Activated naive CD8-positive, alpha-beta T cell treated with anti-CD3 and anti-CD28 coated beads, Interleukin-2, amount 10 ng/mL, durations not matched to agents 7 days and 5 days (primary cell): ENCODE data around the gene MUSK. TPM values are rescaled to one million over a fixed set of nuclear protein-coding genes. Genes with fewer than 3 reads are reported as not detected.

Experiments
- ATAC-seq: fragments of 150-1000 bp; cut with Tn5 transposase; one replicate; pipeline ENCODE4 v1.10.0; 2021; ENCODE audit warnings: low read depth, moderate library complexity
- POLR2A ChIA-PET: fragments of 350-600 bp; sonication (Branson Sonifier 250); formaldehyde crosslinking; loops from one replicate; lab custom pipeline; 2021; ENCODE audit warnings: antibody characterized with exemption; lab: Charles Lee
- DNase-seq: peaks from one replicate; pipeline ENCODE4 v3.0.0; 2021
- H3K27ac Mint-ChIP-seq: one replicate; pipeline ENCODE4 v1.8.0; 2022; ENCODE audit warnings: mild to moderate bottlenecking, mixed read lengths
- H3K27me3 Mint-ChIP-seq: one replicate; pipeline ENCODE4 v1.8.0; 2022; ENCODE audit warnings: mild to moderate bottlenecking, moderate library complexity, mixed read lengths
- H3K36me3 Mint-ChIP-seq: one replicate; pipeline ENCODE4 v1.8.0; 2021; ENCODE audit warnings: mild to moderate bottlenecking, mixed read lengths
- H3K4me1 Mint-ChIP-seq: one replicate; pipeline ENCODE4 v1.8.0; 2021; ENCODE audit warnings: mixed read lengths
- H3K4me3 Mint-ChIP-seq: one replicate; pipeline ENCODE4 v1.8.0; 2022; ENCODE audit warnings: mild to moderate bottlenecking, moderate library complexity, mixed read lengths
- H3K9me3 Mint-ChIP-seq: one replicate; pipeline ENCODE4 v1.8.0; 2021; ENCODE audit warnings: mixed read lengths
- total RNA-seq, 2 experiments: library from RNA; stranded (reverse); gene quantifications; one replicate each; pipeline ENCODE4 v1.2.3, GENCODE V29; 2021

The MUSK gene
- total RNA-seq, 2 experiments from 2014 or later, result not detected

DNA sequence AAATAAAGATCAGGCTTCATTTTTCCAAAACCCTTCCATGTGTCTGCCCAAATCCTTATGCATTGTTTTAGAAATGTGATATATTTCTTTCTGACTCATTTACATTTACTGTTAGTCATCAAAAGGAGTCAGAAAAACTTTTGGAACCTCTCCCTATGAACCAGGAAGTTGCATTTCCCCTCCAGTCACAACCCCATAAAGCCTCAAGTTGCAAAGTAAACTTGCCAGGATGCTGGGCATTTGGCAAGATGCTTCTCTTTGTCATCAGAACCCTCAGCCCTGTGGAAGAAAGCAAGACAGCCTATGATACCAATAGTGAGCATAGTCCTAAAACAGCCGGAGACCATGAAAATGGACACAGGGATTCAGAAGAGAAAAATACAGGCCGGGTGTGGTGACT is 84.2 kb downstream of the MUSK start:
- H3K27me3 Mint-ChIP-seq, result no peaks in the 10 kb centered on the region
- DNase-seq (no peak), ATAC-seq (no peak)
- no peak overlapping the region for H3K27ac Mint-ChIP-seq
- POLR2A ChIA-PET, result no interaction called here
- no peak overlapping the region for H3K4me3 Mint-ChIP-seq
- no peaks in the 10 kb centered on the region for H3K36me3 Mint-ChIP-seq
- no peaks in the 10 kb centered on the region for H3K9me3 Mint-ChIP-seq
- H3K4me1 Mint-ChIP-seq, result no peaks in the 10 kb centered on the region

DNA sequence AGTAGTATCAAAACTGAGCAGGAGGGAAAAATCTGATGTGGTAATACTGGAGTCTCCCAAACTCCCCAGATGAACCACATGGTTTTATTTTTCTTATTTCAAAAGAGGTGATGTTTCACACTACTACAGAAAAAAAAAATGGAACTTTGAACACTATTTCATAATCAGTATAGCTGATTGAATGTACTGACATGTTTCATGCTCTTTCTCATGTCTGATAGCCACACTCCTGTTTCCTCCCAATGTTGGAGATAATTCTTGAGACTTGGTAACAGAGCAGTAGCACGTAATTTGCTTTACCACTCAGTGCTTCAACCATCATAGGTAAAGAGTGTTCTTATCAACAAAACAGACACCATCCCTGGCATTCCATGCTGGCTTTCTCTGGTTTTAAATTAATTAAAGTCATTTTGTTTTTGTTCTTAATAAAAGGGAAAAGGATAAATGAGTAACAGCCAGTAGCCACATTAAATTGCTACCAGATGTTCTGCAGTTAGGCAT is 85.2 kb downstream of the MUSK start:
- H3K9me3 Mint-ChIP-seq, result no peaks in the 10 kb centered on the region
- H3K36me3 Mint-ChIP-seq, result no peaks in the 10 kb centered on the region
- H3K27ac Mint-ChIP-seq, result no peak overlapping the region
- no peak for ATAC-seq
- no peaks in the 10 kb centered on the region for H3K4me1 Mint-ChIP-seq
- no peak overlapping the region for H3K4me3 Mint-ChIP-seq
- no peak for DNase-seq
- POLR2A ChIA-PET, result no interaction called here
- no peaks in the 10 kb centered on the region for H3K27me3 Mint-ChIP-seq

DNA sequence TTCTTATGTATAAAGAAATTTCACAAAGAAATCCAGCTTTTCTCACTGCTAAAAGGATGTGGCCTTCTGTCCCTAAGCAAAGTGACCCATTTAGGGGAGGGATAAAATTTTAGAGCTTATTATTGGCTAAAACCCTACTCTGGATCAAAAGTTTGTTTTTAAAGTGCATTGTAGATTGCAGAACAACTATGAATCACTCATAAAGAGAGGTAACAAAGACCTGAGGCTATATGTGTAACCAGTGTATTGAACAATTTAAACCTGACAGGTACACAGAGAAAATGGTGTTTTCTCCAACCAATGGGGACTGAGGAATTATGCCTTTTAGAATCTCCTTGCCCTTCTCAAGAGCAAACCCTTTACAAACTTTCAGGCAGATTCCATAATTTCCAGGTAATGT is 86.6 kb downstream of the MUSK start:
- no peak overlapping the region for H3K4me3 Mint-ChIP-seq
- ATAC-seq (no peak), DNase-seq (no peak)
- POLR2A ChIA-PET, result no interaction called here
- H3K27ac Mint-ChIP-seq, result no peak overlapping the region
- no peaks in the 10 kb centered on the region for H3K27me3 Mint-ChIP-seq
- no peaks in the 10 kb centered on the region for H3K9me3 Mint-ChIP-seq
- no peaks in the 10 kb centered on the region for H3K36me3 Mint-ChIP-seq
- no peaks in the 10 kb centered on the region for H3K4me1 Mint-ChIP-seq

DNA sequence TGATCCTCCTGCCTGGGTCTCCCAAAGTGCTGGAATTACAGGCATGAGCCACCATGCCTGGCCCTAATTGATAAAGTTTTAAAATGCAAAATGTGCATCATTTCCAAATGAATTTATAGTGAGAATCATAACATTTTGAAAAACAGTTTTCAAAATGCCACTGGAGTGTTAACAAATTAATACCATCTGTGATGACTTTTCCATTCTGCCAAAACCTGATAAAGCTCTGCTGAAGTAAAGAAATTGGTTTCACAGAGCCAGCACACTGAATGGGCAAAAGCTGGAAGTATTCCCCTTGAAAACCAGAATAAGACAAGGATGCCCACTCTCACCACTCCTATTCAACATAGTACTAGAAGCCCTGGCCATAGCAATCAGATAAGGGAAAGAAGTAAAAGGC is 89.6 kb downstream of the MUSK start:
- ATAC-seq (no peak), DNase-seq (no peak)
- no peaks in the 10 kb centered on the region for H3K27me3 Mint-ChIP-seq
- H3K4me1 Mint-ChIP-seq, result no peaks in the 10 kb centered on the region
- H3K36me3 Mint-ChIP-seq, result no peaks in the 10 kb centered on the region
- no peak overlapping the region for H3K4me3 Mint-ChIP-seq
- no peak overlapping the region for H3K27ac Mint-ChIP-seq
- POLR2A ChIA-PET, result no interaction called here
- no peaks in the 10 kb centered on the region for H3K9me3 Mint-ChIP-seq

- H3K4me1 Mint-ChIP-seq, result no peaks in the 10 kb centered on the region
- H3K4me3 Mint-ChIP-seq, result no peak overlapping the region
- POLR2A ChIA-PET, result no interaction called here
- ATAC-seq (no peak), DNase-seq (no peak)
- no peak overlapping the region for H3K27ac Mint-ChIP-seq
- no peaks in the 10 kb centered on the region for H3K27me3 Mint-ChIP-seq
- no peaks in the 10 kb centered on the region for H3K9me3 Mint-ChIP-seq
- no peaks in the 10 kb centered on the region for H3K36me3 Mint-ChIP-seq
Measured at GRCh38 chr9:110762783-110763182, 94.2 kb downstream of the MUSK start.

DNA sequence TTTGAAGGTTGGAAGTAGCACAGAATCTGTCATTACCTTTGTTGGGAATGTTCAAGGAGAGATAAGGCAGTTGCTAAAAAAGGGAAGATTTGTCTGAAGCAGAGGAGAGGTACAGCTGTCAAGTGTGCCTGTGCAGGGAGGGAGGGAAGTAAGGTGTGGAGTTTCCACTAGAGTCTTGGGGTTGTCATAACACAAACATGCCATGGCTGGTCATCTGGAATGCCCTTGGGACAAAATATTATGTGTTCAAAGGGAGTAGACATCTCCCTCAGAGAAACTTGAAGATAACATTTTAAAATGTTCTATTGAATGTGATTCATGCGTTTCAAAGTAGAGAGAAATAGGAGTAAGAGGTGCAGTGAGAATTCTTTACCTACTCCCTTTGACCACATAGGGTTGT is 95.0 kb downstream of the MUSK start:
- no peaks in the 10 kb centered on the region for H3K9me3 Mint-ChIP-seq
- POLR2A ChIA-PET, result no interaction called here
- ATAC-seq, result no peak

DNA sequence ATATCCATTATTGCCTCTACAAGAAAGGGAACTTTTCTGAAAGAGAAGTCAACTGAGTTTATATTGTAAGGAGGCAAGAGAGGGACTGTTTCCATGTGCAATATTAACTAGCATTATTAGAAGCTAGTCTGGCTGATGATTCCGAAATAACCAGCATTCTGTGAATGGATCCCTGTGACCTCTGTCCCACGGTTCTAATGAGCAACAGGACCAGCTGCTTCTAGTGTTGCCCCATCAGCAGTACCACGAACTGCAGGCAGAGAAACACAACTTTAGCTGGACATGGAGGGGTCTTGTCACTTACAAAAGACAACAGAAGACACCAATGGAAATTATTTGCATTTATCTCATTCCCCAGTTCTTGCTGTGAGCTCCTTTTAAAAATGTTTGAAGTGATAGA is 95.4 kb downstream of the MUSK start:
- ATAC-seq, result no peak
- no peaks in the 10 kb centered on the region for H3K27me3 Mint-ChIP-seq

More for the DNA sequence above, 95.0 kb downstream of the MUSK start:
- Mint-ChIP-seq H3K4me1 (no peaks in the 10 kb centered on the region), H3K27ac (no peak overlapping the region), H3K4me3 (no peak overlapping the region), H3K27me3 (no peaks in the 10 kb centered on the region), H3K36me3 (no peaks in the 10 kb centered on the region)
- DNase-seq, result no peak

GRCh38 chr9:110765926-110766325 is 97.3 kb downstream of the MUSK start:
- no peak for ATAC-seq
- H3K4me1 Mint-ChIP-seq, result no peaks in the 10 kb centered on the region

More for the DNA sequence above, 95.4 kb downstream of the MUSK start:
- no peaks in the 10 kb centered on the region for H3K9me3 Mint-ChIP-seq
- no peaks in the 10 kb centered on the region for H3K4me1 Mint-ChIP-seq
- no peak overlapping the region for H3K27ac Mint-ChIP-seq
- POLR2A ChIA-PET, result no interaction called here
- DNase-seq, result no peak
- H3K4me3 Mint-ChIP-seq, result no peak overlapping the region
- H3K36me3 Mint-ChIP-seq, result no peaks in the 10 kb centered on the region

GRCh38 chr9:110767559-110768063 is 99.0 kb downstream of the MUSK start:
- no peaks in the 10 kb centered on the region for H3K36me3 Mint-ChIP-seq
- no peak overlapping the region for H3K4me3 Mint-ChIP-seq
- no peak overlapping the region for H3K27ac Mint-ChIP-seq
- no peaks in the 10 kb centered on the region for H3K4me1 Mint-ChIP-seq
- DNase-seq, result no peak
- ATAC-seq, result no peak
- H3K9me3 Mint-ChIP-seq, result no peaks in the 10 kb centered on the region
- H3K27me3 Mint-ChIP-seq, result no peaks in the 10 kb centered on the region
- POLR2A ChIA-PET, result no interaction called here

More at GRCh38 chr9:110765926-110766325, 97.3 kb downstream of the MUSK start:
- Mint-ChIP-seq H3K27ac (no peak overlapping the region), H3K27me3 (no peaks in the 10 kb centered on the region), H3K4me3 (no peak overlapping the region), H3K9me3 (no peaks in the 10 kb centered on the region), H3K36me3 (no peaks in the 10 kb centered on the region)
- DNase-seq, result no peak
- POLR2A ChIA-PET, result no interaction called here

GRCh38 chr9:110768886-110769285 is 100.3 kb downstream of the MUSK start:
- no peak for ATAC-seq
- no peaks in the 10 kb centered on the region for H3K36me3 Mint-ChIP-seq
- H3K4me1 Mint-ChIP-seq, result no peaks in the 10 kb centered on the region
- H3K27ac Mint-ChIP-seq, result no peak overlapping the region
- H3K9me3 Mint-ChIP-seq, result no peaks in the 10 kb centered on the region
- POLR2A ChIA-PET, result no interaction called here
- no peak overlapping the region for H3K4me3 Mint-ChIP-seq
- DNase-seq, result no peak
- no peaks in the 10 kb centered on the region for H3K27me3 Mint-ChIP-seq

GRCh38 chr9:110769667-110770066 is 101.1 kb downstream of the MUSK start:
- Mint-ChIP-seq H3K36me3 (no peaks in the 10 kb centered on the region), H3K9me3 (no peaks in the 10 kb centered on the region), H3K4me3 (no peak overlapping the region), H3K4me1 (no peaks in the 10 kb centered on the region), H3K27ac (no peak overlapping the region), H3K27me3 (no peaks in the 10 kb centered on the region)
- POLR2A ChIA-PET, result no interaction called here
- ATAC-seq (no peak), DNase-seq (no peak)

- Mint-ChIP-seq H3K27ac (no peak overlapping the region), H3K27me3 (no peaks in the 10 kb centered on the region), H3K4me1 (no peaks in the 10 kb centered on the region), H3K9me3 (no peaks in the 10 kb centered on the region), H3K4me3 (no peak overlapping the region), H3K36me3 (no peaks in the 10 kb centered on the region)
- ATAC-seq, result no peak
- POLR2A ChIA-PET, result no interaction called here
- no peak for DNase-seq
Measured at GRCh38 chr9:110775724-110776123, 107.1 kb downstream of the MUSK start.

DNA sequence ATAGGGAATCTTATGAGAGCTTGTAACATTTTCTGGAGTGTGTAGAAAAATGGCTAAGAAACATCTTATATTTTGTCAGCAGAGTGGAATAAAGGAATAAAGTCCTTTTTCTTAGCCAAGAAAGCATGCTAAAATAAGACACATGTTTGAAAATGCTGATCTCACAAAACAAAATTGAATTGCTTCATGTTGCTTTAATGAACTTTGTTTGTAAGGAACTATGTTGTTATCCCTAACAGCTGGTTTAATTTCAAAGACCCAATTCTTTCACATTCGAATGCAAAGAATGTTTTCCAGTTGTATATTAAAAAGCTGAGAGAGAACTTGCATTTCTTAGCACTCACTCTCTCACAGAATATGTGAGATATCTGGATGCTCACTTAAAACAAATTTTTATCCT is 107.6 kb downstream of the MUSK start:
- POLR2A ChIA-PET, result no interaction called here
- Mint-ChIP-seq H3K27ac (no peak overlapping the region), H3K4me1 (no peaks in the 10 kb centered on the region), H3K9me3 (no peaks in the 10 kb centered on the region), H3K4me3 (no peak overlapping the region), H3K27me3 (no peaks in the 10 kb centered on the region), H3K36me3 (no peaks in the 10 kb centered on the region)
- ATAC-seq, result no peak
- no peak for DNase-seq

DNA sequence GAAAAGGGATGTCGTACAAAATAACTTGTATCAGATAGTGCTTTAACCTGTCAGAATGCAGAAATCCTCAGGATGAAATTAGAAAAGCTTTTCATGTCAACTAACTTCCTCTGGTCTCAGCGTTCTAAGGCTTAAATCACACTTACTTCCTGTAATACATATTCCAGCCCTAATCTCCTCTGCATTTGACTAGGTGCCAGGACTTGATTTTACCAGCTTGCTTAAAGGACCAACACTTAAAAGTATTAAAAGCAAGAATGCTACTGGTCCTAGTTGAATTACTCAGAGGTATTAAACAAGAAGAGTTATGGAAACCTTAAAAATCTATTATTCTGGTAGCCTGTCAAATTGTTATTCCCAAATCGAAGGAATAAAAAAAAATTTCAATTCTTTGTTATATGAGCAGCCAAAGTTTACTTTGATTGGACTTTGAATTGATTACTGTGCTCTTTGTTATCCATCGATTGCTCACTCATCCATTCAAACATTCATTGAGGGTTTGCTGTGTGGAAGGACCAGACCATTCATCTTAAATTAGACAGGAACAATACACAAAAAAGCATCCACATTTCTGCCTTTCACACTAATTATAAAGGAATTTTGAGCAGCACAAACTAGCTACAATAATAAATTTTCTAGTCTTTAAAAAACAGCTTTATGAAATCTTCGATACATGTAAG is 108.7 kb downstream of the MUSK start:
- POLR2A ChIA-PET, result no interaction called here
- H3K9me3 Mint-ChIP-seq, result no peaks in the 10 kb centered on the region
- H3K27me3 Mint-ChIP-seq, result no peaks in the 10 kb centered on the region
- ATAC-seq (no peak), DNase-seq (no peak)
- H3K36me3 Mint-ChIP-seq, result no peaks in the 10 kb centered on the region
- no peaks in the 10 kb centered on the region for H3K4me1 Mint-ChIP-seq
- no peak overlapping the region for H3K27ac Mint-ChIP-seq
- H3K4me3 Mint-ChIP-seq, result no peak overlapping the region
